IPS-18a (cell line): ENCODE measurements around the gene WNK2.

Experiments
- H3K27ac ChIP-seq: one replicate; pipeline ENCODE4 v1.5.1; 2013; ENCODE audit warnings: low read length
- H3K27me3 ChIP-seq: one replicate; pipeline ENCODE4 v1.6.1; 2013; ENCODE audit warnings: mild to moderate bottlenecking, low read length; ENCODE audit not compliant: control insufficient read depth, insufficient read depth
- H3K36me3 ChIP-seq: one replicate; pipeline ENCODE4 v1.6.1; 2013; ENCODE audit warnings: low read depth, low read length; ENCODE audit not compliant: control insufficient read depth
- H3K4me1 ChIP-seq: one replicate; pipeline ENCODE4 v1.6.1; 2013; ENCODE audit warnings: low read depth, low read length; ENCODE audit not compliant: control insufficient read depth
- H3K4me3 ChIP-seq: one replicate; pipeline ENCODE4 v1.5.1; 2013; ENCODE audit warnings: low read length
- H3K9ac ChIP-seq: one replicate; pipeline ENCODE4 v1.6.1; 2013; ENCODE audit warnings: mild to moderate bottlenecking, low read length, moderate library complexity
- H3K9me3 ChIP-seq: one replicate; pipeline ENCODE4 v1.6.1; 2013; ENCODE audit warnings: low read depth, low read length; ENCODE audit not compliant: control insufficient read depth

WNK2 gene

GRCh38 chr9:93278144-93278543 lies 94.2 kb downstream of the WNK2 start:
- Histone ChIP-seq H3K27me3 (no peaks in the 10 kb centered on the region), H3K36me3 (no peaks in the 10 kb centered on the region), H3K9ac (no peak overlapping the region), H3K4me3 (no peak overlapping the region), H3K27ac (no peak overlapping the region), H3K4me1 (no peaks in the 10 kb centered on the region), H3K9me3 (no peaks in the 10 kb centered on the region)

- H3K36me3 ChIP-seq = no peaks in the 10 kb centered on the region
- no peaks in the 10 kb centered on the region for H3K27me3 ChIP-seq
Measured at GRCh38 chr9:93280661-93281259, 96.8 kb downstream of the WNK2 start.

GRCh38 chr9:93286252-93287188 lies 102.6 kb downstream of the WNK2 start:
- no peak overlapping the region for H3K27ac ChIP-seq
- no peak overlapping the region for H3K9ac ChIP-seq
- H3K36me3 ChIP-seq = no peaks in the 10 kb centered on the region
- H3K9me3 ChIP-seq = no peaks in the 10 kb centered on the region
- no peaks in the 10 kb centered on the region for H3K27me3 ChIP-seq
- no peaks in the 10 kb centered on the region for H3K4me1 ChIP-seq
- no peak overlapping the region for H3K4me3 ChIP-seq

More at GRCh38 chr9:93280661-93281259, 96.8 kb downstream of the WNK2 start:
- no peaks in the 10 kb centered on the region for H3K9me3 ChIP-seq
- H3K4me1 ChIP-seq = no peaks in the 10 kb centered on the region
- no peak overlapping the region for H3K9ac ChIP-seq
- no peak overlapping the region for H3K27ac ChIP-seq
- H3K4me3 ChIP-seq = no peak overlapping the region

GRCh38 chr9:93287189-93287552 lies 103.2 kb downstream of the WNK2 start:
- Histone ChIP-seq H3K4me1 (no peaks in the 10 kb centered on the region), H3K9ac (no peak overlapping the region), H3K27ac (no peak overlapping the region), H3K4me3 (no peak overlapping the region), H3K36me3 (no peaks in the 10 kb centered on the region), H3K27me3 (no peaks in the 10 kb centered on the region), H3K9me3 (no peaks in the 10 kb centered on the region)

GRCh38 chr9:93287593-93287992 lies 103.7 kb downstream of the WNK2 start:
- Histone ChIP-seq H3K9ac (no peak overlapping the region), H3K27ac (no peak overlapping the region), H3K9me3 (no peaks in the 10 kb centered on the region), H3K4me1 (no peaks in the 10 kb centered on the region), H3K27me3 (no peaks in the 10 kb centered on the region), H3K4me3 (no peak overlapping the region), H3K36me3 (no peaks in the 10 kb centered on the region)

- Histone ChIP-seq H3K36me3 (no peaks in the 10 kb centered on the region), H3K27ac (no peak overlapping the region), H3K27me3 (no peaks in the 10 kb centered on the region), H3K9ac (no peak overlapping the region), H3K4me1 (no peaks in the 10 kb centered on the region), H3K9me3 (no peaks in the 10 kb centered on the region), H3K4me3 (no peak overlapping the region)
Measured at GRCh38 chr9:93288341-93288740, 104.4 kb downstream of the WNK2 start.

- no peak overlapping the region for H3K27ac ChIP-seq
- no peak overlapping the region for H3K9ac ChIP-seq
- H3K9me3 ChIP-seq = no peaks in the 10 kb centered on the region
Measured at GRCh38 chr9:93288891-93289883, 105.2 kb downstream of the WNK2 start.

GRCh38 chr9:93290495-93291434 lies 106.8 kb downstream of the WNK2 start:
- Histone ChIP-seq H3K27me3 (no peaks in the 10 kb centered on the region), H3K27ac (no peak overlapping the region), H3K36me3 (no peaks in the 10 kb centered on the region), H3K9me3 (no peaks in the 10 kb centered on the region), H3K9ac (no peak overlapping the region), H3K4me1 (no peaks in the 10 kb centered on the region), H3K4me3 (no peak overlapping the region)

More at GRCh38 chr9:93288891-93289883, 105.2 kb downstream of the WNK2 start:
- Histone ChIP-seq H3K36me3 (no peaks in the 10 kb centered on the region), H3K4me3 (no peak overlapping the region), H3K4me1 (no peaks in the 10 kb centered on the region), H3K27me3 (no peaks in the 10 kb centered on the region)

GRCh38 chr9:93291536-93292287 lies 107.8 kb downstream of the WNK2 start:
- Histone ChIP-seq H3K4me1 (no peaks in the 10 kb centered on the region), H3K9ac (no peak overlapping the region), H3K9me3 (no peaks in the 10 kb centered on the region), H3K36me3 (no peaks in the 10 kb centered on the region), H3K27me3 (no peaks in the 10 kb centered on the region), H3K27ac (no peak overlapping the region), H3K4me3 (no peak overlapping the region)

- no peak overlapping the region for H3K9ac ChIP-seq
- no peaks in the 10 kb centered on the region for H3K36me3 ChIP-seq
- no peaks in the 10 kb centered on the region for H3K9me3 ChIP-seq
- H3K27ac ChIP-seq = no peak overlapping the region
- no peaks in the 10 kb centered on the region for H3K4me1 ChIP-seq
- no peak overlapping the region for H3K4me3 ChIP-seq
- H3K27me3 ChIP-seq = no peaks in the 10 kb centered on the region
Measured at GRCh38 chr9:93292288-93292615, 108.3 kb downstream of the WNK2 start.
